Stimulated activated naive CD4-positive, alpha-beta T cell (primary cell): ENCODE measurements around the gene PLA2R1.
"Not testable (repeated sequence)": the region's sequence is repeated elsewhere in the genome, so short reads cannot be mapped to it uniquely, and the experiment has no call there.

Experiments used
- DNase-seq, 6 experiments: peaks; one replicate each; lab custom pipeline; 2025; lab: John Stamatoyannopoulos, UW

PLA2R1 gene

GRCh38 chr2:160063879-160064612 is 1.6 kb upstream of the PLA2R1 start:
- no peak for DNase-seq

DNA sequence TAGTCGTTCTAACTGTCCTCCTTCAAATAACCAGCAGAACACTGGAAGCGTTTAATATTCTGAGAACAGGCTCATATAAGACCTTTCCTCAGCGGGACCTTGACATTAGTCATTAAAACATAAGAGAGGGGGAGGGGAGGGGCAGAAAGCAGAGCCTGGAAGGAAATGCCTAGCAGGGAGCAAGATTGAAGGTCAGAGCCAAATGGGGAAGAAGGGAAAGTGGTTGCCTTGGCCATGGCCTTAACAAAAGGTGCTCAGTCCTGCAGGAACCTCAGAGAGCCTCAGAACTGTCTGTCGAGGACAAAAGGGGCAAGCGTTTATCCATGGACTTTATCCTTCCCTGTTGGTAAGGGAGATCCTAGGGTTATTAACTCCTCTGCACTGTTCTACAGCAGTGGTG is 856 bp upstream of the PLA2R1 start:
- no peak for DNase-seq

- no peak for DNase-seq
Observed at GRCh38 chr2:160061944-160062291, 497 bp downstream of the PLA2R1 start.

- no peak for DNase-seq
Observed at GRCh38 chr2:160061533-160061932, 882 bp downstream of the PLA2R1 start.

DNA sequence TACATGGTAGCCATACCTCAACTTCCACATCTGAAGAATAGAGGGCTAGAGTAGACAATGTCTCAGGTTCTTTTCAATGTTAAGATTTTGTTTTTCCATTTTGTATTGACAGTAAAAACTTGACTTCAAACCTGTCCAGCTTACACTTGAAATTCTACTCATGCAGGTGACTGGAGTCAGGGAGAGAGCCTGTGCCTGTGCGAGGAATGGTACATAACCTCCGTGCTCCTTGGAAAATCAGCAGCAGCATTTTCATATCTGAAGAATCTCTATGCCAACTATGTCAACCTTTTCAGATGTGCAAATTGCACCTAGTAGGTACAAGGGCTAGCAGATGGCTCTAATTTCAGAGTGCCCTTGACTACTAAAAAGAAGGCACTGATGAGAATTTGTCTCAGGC is 2.1 kb downstream of the PLA2R1 start:
- no peak for DNase-seq

- DNase-seq = no peak
Observed at GRCh38 chr2:160057356-160057755, 5.1 kb downstream of the PLA2R1 start.

DNA sequence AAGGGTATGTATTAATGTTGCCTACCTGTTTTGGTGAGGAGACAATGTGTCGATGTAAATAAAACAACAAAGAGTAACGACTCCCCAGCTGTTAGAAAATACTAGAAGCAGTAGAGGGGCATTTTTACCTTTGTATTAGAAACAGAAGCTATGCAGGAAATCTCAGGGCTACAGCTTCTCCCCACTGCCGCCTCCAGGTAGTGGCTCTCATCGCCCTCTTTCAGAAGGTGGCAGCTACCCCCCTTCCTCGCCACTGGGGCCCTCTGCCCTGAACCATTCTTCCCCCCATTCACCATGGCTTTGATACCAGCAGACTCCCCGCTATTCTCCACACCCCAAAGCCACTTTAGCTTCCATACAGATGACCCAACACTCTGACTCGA is 6.7 kb downstream of the PLA2R1 start:
- DNase-seq = no peak

GRCh38 chr2:160054984-160055725 is 7.3 kb downstream of the PLA2R1 start:
- no peak for DNase-seq

- no peak for DNase-seq
Observed at GRCh38 chr2:160053946-160054345, 8.5 kb downstream of the PLA2R1 start.

DNA sequence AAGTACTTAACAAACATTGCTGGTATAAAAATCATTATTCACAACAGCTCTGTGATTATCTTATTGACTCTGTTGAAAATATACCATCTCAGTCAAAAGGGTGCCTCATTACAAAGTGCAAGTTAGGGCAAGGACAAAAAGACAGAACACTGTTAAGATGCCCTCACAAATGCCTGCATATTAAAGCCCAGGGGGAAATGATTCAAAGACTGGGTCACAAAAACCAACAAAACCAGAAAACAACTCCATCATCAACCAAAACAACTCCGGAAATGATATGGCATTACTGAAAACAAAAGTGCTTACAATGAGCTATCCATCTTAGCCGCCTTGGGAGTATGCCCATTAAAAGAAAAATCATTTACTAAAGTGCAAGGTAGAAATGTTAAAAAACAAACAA is 9.9 kb downstream of the PLA2R1 start:
- DNase-seq = no peak

GRCh38 chr2:160051371-160051800 is 11.0 kb downstream of the PLA2R1 start:
- no peak for DNase-seq

DNA sequence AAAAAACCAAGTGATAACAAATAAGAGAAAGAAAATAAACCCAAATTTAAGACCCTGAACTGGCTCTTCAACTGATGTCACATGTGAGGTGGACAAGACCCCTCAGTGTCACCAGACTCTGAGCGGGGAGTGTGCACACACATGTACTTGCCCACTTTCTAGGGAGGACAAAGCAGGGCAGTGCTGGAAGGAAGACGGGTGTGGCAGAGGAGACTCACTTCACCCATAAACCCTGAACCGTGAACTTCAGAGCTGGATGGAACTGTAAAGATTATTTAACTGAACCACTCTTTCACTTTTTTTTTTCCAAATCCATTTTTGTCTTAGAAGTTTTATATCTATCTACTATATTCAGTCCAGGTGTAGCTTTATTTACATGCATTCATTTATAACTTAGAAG is 12.3 kb downstream of the PLA2R1 start:
- DNase-seq = no peak

DNA sequence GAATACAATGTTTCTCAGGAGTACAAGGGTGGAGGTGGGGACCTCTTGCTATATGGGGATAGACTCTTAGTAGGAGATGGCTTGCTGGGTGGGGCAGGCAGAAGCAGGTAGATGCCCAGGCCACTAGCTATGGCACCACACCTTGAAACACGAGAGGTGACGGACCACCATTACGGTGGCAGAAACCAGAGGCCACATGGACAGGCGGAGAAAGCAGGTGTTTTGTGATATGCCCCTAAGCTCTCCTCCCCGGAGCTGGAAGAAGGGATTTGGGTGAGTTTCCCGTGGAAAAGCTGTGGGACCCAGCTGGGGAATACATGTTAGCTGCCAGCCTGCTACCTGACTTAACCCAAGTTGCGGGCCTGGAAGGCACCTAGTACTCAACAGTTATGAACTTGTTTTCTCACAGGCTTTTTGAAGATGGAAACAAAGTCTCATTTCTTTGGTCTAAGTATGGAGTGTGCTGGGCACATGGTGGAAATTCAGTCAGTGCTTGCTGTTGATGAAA is 16.7 kb downstream of the PLA2R1 start:
- DNase-seq = no peak

- no peak for DNase-seq
Observed at GRCh38 chr2:160044728-160045127, 17.7 kb downstream of the PLA2R1 start.

DNA sequence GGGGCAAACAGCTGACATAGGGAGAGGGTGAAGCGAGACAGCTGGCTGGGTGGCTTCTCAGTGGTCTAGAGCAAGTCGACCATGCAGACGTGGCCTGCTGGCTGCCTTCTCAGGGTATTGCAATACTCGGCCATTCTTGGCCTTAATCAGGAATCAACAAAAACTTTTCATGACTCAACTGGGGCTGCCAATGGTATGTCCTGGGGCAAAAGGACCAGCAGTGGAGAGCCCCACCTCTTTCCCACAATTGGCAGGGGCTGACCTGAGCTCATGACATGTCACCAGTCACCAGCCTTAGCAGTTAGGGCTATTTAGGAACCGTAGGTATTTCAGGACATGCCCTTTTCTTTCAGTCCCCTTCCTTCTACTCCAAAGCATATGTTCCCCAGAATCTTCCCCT is 19.1 kb downstream of the PLA2R1 start:
- DNase-seq = no peak

DNA sequence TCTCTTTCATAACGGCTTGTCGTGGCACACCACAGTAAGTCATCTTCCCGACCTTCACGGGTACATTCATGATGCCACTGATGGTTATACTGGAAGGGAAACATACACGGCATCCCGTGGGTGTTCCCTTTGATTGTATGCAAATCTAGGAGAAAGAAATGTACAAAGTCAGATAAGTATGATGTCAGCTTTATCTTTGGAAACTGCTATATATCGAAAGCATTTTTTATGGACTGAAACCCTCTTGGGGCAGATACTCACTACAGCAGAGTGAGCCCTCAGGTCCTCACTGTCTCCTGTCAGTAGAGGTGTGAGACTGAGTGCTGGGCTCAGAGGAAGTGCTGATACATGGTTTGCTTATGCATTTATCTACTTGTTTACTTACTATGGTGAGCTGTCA is 20.4 kb downstream of the PLA2R1 start:
- DNase-seq = no peak

- DNase-seq = no peak
Observed at GRCh38 chr2:160041091-160041490, 21.3 kb downstream of the PLA2R1 start.

- DNase-seq = no peak
Observed at GRCh38 chr2:160039166-160039903, 23.1 kb downstream of the PLA2R1 start.

DNA sequence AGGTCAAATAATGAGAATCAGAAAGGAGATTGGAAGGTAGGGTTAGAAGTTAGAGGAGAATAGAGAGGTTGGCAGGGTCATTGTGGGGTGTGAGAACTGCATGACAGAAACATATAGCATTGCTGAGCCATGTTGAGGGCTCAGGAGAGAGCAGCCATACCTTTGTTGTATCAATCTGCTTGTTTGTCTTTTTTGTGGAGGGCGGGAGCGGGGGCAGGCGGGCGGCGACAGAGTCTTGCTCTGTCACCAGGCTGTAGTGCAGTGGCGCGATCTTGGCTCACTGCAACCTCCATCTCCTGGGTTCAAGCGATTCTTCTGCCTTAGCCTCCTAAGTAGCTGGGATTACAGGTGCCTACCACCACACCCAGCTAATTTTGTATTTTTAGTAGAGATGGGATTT is 23.8 kb downstream of the PLA2R1 start:
- DNase-seq = not testable (repeated sequence)

GRCh38 chr2:160036736-160037135 is 25.7 kb downstream of the PLA2R1 start:
- no peak for DNase-seq

DNA sequence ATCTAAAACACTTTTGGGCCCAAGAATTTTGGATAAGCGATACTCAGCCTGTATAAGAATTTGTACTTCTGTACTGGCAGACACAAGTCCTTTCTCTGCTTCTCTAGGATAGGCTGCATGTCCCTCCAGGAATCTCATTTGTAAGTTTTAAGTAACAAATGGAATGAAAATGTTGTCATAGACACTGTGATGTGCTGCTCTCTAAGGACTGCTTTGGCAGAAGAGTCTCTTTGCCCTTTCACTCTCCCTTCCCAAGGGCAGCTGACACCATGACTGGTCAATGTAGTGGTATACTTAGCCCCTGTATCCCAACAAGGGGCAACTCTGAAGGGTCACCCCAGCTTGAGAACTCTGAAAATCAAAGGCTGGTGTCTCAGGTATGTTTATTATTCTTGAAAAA is 27.3 kb downstream of the PLA2R1 start:
- no peak for DNase-seq

DNA sequence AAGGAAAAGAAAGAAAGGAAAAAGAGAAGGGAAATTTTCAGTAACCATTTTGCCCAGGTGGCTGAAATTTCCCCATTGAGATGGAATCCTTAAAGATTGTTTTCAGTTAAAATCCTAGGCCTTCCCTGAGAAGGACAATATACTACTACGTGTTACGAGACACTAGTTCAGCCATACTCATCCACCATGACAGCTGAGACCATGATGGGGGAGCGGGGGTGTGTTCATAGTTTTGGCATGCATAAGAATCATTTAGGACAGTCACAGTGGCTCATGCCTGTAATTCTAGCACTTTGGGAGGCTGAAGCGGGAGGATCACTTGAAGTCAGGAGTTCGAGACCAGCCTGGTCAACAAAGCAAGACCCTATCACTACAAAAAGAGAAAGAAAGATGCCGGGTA is 28.0 kb downstream of the PLA2R1 start:
- no peak for DNase-seq
